ENCODE results near the gene KNTC1. TPM values are rescaled to one million over a fixed set of nuclear protein-coding genes. Genes with fewer than 3 reads are reported as not detected.
A peak's percentile ranks its signal among the peaks of the same experiment; 100 is the strongest.
"Not testable (repeated sequence)": the region's sequence is repeated elsewhere in the genome, so short reads cannot be mapped to it uniquely, and the experiment has no call there.

The KNTC1 gene
- polyA plus RNA-seq (ENCODE audit: insufficient read length in 4 of 4): 10 to 100 TPM; 30.8 to 53.9 (median 33.2) TPM

- peak; percentile 98 to 100 (median 100) for DNase-seq (ENCODE audit: low read depth in 4 of 4, low spot score in 3 of 4)
Measured at GRCh38 chr12:122526683-122527477, at the start of gene KNTC1, which contains the start of gene RSRC2. Gene KNTC1 (plus strand): TSS chr12:122527249. CDS start chr12:122530064, 2,815 bp downstream. Gene RSRC2 (minus strand): TSS chr12:122526936. CDS start chr12:122526853, 83 bp downstream.

- DNase-seq (ENCODE audit: low read depth in 4 of 4, low spot score in 3 of 4): no peak
Measured at GRCh38 chr12:122480753-122481152, 46.3 kb upstream of the KNTC1 start.

- DNase-seq (ENCODE audit: low read depth in 4 of 4, low spot score in 3 of 4): no peak
Measured at GRCh38 chr12:122481861-122482260, 45.2 kb upstream of the KNTC1 start.

- DNase-seq (ENCODE audit: low read depth in 4 of 4, low spot score in 3 of 4): no peak
Measured at GRCh38 chr12:122483969-122484368, 43.1 kb upstream of the KNTC1 start.

- not testable (repeated sequence) for DNase-seq (ENCODE audit: low read depth in 4 of 4, low spot score in 3 of 4)
Measured at GRCh38 chr12:122484385-122484784, 42.7 kb upstream of the KNTC1 start.

GRCh38 chr12:122486360-122486759, 40.7 kb upstream of the KNTC1 start:
- DNase-seq (ENCODE audit: low read depth in 4 of 4, low spot score in 3 of 4): not testable (repeated sequence)

- no peak for DNase-seq (ENCODE audit: low read depth in 4 of 4, low spot score in 3 of 4)
Measured at GRCh38 chr12:122486805-122487426, 40.1 kb upstream of the KNTC1 start.

- DNase-seq (ENCODE audit: low read depth in 4 of 4, low spot score in 3 of 4): not testable (repeated sequence)
Measured at GRCh38 chr12:122487807-122488206, 39.2 kb upstream of the KNTC1 start.

GRCh38 chr12:122489038-122489437, 38.0 kb upstream of the KNTC1 start:
- DNase-seq (ENCODE audit: low read depth in 4 of 4, low spot score in 3 of 4): no peak

- no peak for DNase-seq (ENCODE audit: low read depth in 4 of 4, low spot score in 3 of 4)
Measured at GRCh38 chr12:122491991-122492390, 35.1 kb upstream of the KNTC1 start.

- DNase-seq (ENCODE audit: low read depth in 4 of 4, low spot score in 3 of 4): not testable (repeated sequence)
Measured at GRCh38 chr12:122493222-122493621, 33.8 kb upstream of the KNTC1 start.

- DNase-seq (ENCODE audit: low read depth in 4 of 4, low spot score in 3 of 4): no peak
Measured at GRCh38 chr12:122495258-122495657, 31.8 kb upstream of the KNTC1 start.

- DNase-seq (ENCODE audit: low read depth in 4 of 4, low spot score in 3 of 4): peak; percentile 27 to 61 (median 48)
Measured at GRCh38 chr12:122499991-122500684, 26.9 kb upstream of the KNTC1 start.

GRCh38 chr12:122500685-122501488, 26.2 kb upstream of the KNTC1 start, which contains the start of gene ZCCHC8:
Gene ZCCHC8 (minus strand): TSS chr12:122500932. CDS start chr12:122500840, 92 bp downstream.
- DNase-seq (ENCODE audit: low read depth in 4 of 4, low spot score in 3 of 4): peak; percentile 91 to 97 (median 94)

GRCh38 chr12:122501489-122501989, 25.5 kb upstream of the KNTC1 start:
- no peak for DNase-seq (ENCODE audit: low read depth in 4 of 4, low spot score in 3 of 4)

GRCh38 chr12:122503147-122503751, 23.8 kb upstream of the KNTC1 start:
- no peak for DNase-seq (ENCODE audit: low read depth in 4 of 4, low spot score in 3 of 4)

GRCh38 chr12:122503783-122504590, 23.1 kb upstream of the KNTC1 start:
- no peak for DNase-seq (ENCODE audit: low read depth in 4 of 4, low spot score in 3 of 4)

GRCh38 chr12:122505419-122506051, 21.5 kb upstream of the KNTC1 start:
- no peak for DNase-seq (ENCODE audit: low read depth in 4 of 4, low spot score in 3 of 4)
